Hematopoietic multipotent progenitor cell treated with erythropoietin and hydrocortisone succinate and interleukin-3 and kit ligand, for 6 days (in vitro differentiated cells): ENCODE measurements around the gene TNRC6A.
"Not testable (repeated sequence)": the region's sequence is repeated elsewhere in the genome, so short reads cannot be mapped to it uniquely, and the experiment has no call there.

ENCODE experiments used
- DNase-seq: peaks from one replicate; pipeline ENCODE4 v3.0.0-alpha.2; 2015

The TNRC6A gene

GRCh38 chr16:24761526-24761925 is 32.1 kb downstream of the TNRC6A start:
- DNase-seq, result no peak

GRCh38 chr16:24764916-24765315 is 35.5 kb downstream of the TNRC6A start:
- DNase-seq, result no peak

- no peak for DNase-seq
Observed at GRCh38 chr16:24766057-24766456, 36.6 kb downstream of the TNRC6A start.

- no peak for DNase-seq
Observed at GRCh38 chr16:24769806-24770205, 40.4 kb downstream of the TNRC6A start.

DNA sequence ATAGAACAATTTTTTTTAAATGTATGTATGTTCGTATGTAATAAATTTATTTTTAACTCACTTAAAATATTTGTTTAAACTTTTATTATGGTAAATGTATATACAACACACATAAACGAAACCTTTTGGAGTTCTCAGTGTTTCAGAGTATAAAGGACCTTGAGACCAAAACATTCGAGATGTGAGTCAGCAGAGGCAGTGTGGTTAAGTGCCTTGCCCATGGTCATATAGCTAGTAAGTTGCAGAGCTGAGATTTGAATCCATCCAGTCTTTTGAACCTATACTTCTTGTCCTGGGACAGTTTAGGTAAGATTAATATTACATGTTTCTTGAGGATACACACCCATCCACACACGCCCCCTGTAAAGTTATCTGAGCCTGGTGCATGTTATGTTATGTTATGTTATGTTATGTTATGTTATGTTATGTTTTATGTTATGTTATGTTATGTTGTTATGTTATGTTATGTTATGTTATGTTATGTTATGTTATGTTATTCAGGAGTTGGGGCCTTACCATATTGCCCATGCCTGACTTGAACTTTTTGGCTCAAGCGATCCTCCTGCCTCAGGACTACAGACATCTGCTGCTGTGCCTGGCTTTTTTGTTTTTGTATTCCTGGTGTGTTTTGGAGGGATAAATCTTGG is 41.8 kb downstream of the TNRC6A start:
- DNase-seq, result no peak

GRCh38 chr16:24771779-24772157 is 42.3 kb downstream of the TNRC6A start:
- no peak for DNase-seq

DNA sequence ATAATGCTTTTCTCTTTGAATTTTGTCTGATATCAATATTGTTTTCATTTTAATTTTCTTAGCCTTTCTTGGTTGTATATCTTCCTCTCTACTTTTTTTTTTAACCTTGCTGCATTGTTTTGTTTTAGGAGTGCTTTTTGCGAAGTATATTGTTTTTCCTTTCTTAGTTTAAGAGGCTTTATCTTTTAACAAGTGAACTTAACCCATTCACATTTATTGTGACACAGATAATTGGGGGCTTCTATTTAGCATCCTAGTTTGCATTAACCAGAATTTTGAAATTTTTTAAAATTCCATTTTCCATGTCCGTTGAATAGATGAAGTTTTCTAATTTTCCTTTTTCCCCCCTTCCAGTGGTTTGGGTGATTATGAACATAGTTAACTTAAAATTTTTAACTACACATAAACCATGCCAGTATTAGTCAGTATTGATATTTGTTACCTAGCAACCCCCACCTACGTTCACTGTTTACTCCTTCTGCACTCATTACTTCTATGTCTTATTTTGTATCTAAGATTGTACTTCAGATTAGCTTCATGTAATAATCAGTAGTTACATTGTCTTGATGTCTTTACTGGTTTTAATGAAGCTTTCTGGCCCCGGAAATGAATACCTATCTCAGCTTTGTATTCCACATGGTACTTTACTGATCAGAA is 44.4 kb downstream of the TNRC6A start:
- no peak for DNase-seq

DNA sequence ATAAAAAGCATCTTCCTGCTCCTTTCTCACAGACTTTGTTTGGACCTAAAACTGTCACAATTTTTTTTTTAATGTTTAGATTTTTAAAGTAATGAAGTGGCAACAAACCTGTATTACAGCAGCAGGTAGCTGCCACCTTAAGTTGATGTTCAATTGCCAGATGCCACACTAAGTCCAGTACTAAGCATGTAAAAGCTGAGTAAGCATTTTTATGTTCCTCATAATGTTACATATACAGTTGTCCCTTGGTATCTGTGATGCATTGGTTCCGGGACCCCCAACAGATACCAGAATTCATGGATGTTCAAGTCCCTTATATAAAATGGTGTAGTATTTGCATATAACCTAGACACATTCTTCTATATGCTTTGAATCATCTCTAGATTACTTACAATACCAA is 45.1 kb downstream of the TNRC6A start:
- no peak for DNase-seq

GRCh38 chr16:24775455-24775854 is 46.0 kb downstream of the TNRC6A start:
- DNase-seq, result no peak

DNA sequence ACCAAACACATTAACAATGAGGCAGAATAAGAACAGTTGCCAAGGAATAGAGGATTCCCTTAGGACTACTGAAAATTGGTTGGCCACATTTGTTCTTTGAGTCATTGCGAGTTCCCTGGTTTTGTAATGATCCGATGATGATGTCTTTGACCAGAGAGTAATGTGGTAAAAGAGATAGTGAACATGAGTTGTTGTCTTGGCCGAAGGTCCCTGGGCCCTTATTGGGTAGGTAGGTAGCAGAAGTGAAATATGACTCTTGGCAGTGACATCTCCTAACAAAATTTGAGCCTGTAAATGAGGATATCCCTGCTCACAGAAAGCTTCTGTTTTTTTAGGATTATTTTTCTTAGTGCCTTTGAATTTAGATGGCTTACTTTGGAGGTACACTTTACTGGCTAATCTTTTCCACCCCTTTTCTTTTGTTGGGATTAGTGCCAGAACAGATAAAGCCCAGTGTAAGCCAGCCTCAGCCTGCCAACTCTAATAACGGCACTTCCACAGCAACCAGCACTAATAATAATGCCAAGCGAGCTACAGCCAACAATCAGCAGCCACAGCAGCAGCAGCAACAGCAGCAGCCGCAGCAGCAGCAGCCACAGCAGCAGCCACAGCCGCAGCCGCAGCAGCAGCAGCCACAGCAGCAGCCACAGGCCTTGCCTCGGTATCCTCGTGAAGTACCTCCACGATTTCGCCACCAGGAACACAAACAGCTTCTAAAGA is 47.2 kb downstream of the TNRC6A start:
- peak; percentile 71 for DNase-seq

- no peak for DNase-seq
Observed at GRCh38 chr16:24778671-24779070, 49.2 kb downstream of the TNRC6A start.

DNA sequence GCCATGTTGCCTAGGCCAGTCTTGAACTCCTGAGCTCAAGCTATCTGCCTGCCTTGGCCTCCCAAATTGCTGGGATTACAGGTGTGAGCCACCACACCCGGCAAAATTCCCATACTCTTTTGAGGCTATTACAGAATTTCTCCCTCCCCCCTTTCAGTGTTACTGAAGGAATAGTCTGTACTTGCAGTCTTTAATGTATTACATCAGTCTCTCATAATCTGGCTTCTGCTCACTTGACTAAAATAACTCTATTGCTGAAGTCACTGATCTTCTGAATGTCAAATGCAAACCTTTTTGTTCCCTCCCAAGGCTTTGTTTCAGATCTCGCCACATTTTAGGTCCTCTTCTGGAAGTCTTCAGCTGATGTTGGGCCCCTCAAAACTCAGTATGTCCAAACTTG is 51.8 kb downstream of the TNRC6A start:
- no peak for DNase-seq

DNA sequence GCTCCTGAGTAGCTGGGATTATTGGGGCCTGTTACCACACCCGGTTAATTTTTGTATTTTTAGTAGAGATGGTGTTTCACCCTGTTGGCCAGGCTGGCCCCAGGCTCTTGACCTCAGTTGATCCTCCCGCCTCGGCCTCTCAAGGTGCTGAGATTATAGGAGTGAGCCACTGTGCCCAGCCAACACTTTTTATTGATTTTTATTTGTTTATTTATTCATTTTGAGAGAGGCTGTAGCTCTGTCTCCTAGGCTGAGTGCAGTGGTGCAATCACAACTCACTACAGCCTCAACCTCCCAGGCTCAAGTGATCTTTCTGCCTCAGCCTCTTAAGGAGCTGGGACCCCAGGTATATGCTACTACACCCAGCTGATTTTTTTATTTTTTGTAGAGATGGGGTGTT is 54.7 kb downstream of the TNRC6A start:
- DNase-seq, result no peak

DNA sequence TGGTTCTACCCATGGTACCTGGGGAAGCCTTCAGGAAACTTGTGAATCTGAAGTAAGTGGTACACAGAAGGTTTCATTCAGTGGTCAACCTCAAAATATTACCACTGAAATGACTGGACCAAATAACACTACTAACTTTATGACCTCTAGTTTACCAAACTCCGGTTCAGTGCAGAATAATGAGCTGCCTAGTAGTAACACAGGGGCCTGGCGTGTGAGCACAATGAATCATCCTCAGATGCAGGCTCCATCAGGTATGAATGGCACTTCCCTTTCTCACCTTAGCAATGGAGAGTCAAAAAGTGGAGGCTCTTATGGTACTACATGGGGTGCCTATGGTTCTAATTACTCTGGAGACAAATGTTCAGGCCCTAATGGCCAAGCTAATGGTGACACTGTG is 60.4 kb downstream of the TNRC6A start:
- no peak for DNase-seq

DNA sequence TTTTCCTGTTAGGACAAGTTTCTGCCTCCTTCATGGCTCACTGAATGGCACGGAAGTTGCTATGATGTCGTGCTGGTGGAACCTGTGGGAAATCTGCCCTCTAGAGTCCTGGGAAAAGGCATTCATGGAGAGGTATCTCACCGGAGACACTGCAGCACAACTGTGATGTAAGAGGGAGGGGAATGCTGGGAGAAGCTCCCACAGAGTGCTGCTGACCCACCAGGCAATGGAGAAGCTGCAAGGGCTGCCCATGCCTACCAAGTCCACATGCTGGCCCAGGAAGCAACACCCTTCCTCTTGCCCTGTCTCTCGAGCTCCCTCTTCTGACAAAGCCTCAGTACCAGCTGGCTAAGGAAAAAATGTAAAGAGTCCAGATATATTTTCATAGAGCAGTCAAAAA is 71.1 kb downstream of the TNRC6A start:
- peak; percentile 13 for DNase-seq

DNA sequence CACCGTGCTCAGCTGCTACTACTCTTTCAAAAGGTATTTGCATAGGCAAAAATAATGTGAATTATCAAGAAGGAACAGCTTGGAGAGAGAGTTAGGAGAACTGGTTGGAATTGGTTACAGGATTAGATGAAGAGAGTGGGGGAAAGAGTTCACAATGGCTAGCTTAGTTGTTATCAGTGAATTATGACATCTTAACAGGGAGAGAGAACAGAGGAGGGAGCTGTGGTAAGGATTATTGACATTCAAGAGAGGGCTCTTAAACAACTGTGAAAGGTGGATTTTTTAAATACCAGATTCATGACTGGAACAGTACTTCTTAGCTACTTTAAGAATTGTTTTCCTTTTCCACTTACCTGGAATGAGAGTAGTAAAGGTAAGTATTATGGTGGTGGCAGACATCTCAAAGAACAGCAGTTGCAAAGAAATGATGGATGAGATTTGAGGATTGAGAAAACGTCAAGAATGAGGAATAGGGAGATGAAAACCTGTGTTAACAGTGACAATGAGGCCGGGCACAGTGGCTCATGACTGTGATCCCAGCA is 72.4 kb downstream of the TNRC6A start:
- no peak for DNase-seq

- DNase-seq, result no peak
Observed at GRCh38 chr16:24805484-24805883, 76.0 kb downstream of the TNRC6A start.

DNA sequence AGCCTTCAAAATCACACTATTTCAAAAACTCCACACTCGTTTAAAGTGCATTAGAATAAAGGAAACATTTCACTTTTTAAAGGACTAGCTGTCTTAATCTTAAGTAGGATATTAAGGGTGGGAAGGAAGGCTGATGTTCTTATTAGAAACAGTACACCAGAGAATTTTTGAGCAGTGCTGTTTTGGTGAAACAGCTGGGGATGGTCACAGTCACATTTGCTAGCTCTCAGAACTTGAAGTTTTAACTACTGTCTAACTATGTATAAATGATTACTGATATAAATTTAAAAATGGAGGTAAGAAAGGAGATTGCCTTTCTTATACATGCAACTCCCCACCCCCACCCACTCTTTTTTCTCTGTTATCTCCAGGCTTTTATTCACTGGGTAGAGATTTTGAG is 77.8 kb downstream of the TNRC6A start:
- DNase-seq, result no peak

DNA sequence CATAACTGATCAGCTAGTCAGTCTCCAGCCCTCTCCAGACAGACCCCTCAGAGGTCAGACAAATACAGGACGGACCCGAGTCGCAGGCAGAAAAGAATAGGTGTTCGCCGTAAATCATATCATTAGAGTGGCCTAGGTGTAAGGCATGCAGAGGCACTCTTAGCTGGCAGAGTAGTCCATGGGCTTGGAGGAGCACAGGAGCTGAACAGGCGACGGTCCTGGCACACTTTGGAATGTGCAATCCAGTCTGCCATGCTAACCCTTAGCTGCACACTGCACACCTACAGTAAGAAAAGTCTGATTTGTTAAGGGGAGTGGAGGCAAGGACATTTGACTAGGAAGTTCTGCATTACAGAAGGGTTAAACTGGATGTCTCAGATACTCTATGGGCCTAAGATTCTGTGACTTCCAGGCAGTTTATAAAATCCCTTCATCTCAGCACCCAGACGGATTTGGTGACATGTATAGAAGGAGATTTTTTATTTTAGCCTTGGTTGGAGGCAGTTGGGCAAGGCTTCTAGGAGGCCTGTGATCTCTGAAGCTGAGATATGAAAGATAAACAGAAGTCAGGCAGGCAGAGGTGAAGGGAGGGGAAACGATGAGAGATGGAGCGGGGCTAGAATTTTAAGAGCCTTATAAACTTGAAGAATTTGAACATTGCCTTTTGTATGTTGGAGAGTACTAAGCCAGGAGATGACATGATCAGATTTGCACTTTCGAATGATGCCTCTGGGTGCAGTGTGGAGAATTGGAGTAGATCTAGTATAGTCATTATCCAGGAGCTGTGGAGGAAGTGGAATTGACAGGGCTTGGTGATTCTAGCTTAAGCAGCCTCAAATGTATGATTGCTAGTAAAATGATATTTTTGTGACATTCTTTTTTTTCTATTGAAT is 81.7 kb downstream of the TNRC6A start:
- DNase-seq, result no peak

- not testable (repeated sequence) for DNase-seq
Observed at GRCh38 chr16:24812813-24813212, 83.4 kb downstream of the TNRC6A start.

DNA sequence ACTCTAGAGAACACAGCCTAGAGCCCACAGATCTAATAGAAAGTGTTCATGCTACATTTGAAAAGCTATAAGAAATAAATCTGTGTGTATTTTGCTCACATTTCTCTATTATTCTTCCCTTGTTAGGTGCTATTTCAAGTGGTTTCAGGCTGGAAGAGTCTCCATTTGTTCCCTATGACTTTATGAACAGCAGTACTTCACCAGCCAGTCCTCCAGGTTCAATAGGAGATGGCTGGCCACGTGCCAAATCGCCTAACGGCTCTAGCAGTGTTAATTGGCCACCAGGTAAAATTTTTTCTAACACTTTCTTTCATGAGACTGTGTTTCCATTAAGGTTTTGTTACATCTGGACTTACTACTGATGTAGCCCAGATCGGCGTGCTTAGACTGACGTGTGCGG is 85.6 kb downstream of the TNRC6A start:
- no peak for DNase-seq

- DNase-seq, result no peak
Observed at GRCh38 chr16:24816688-24817087, 87.2 kb downstream of the TNRC6A start.

GRCh38 chr16:24819462-24820040 is 90.1 kb downstream of the TNRC6A start:
- DNase-seq, result no peak
